Frontal cortex (tissue), 1 donor: Measurements from ENCODE around the gene MIX23. TPM values are rescaled to one million over a fixed set of nuclear protein-coding genes. Genes with fewer than 3 reads are reported as not detected.

Experiments used
- small RNA-seq: library from RNA; depleted of rRNA; stranded (forward); fragments of <200 nt; gene quantifications from one replicate; pipeline ENCODE3, GENCODE V24; 2014
- total RNA-seq: library from RNA; depleted of rRNA; stranded (reverse); fragments of >200 nt; gene quantifications from one replicate; pipeline ENCODE4 v1.2.3, GENCODE V29; 2014

Gene MIX23
- total RNA-seq, 1 donor from 2014 or later = 24.5 TPM

Small RNA genes lying within 50 kb of the gene (small RNA-seq; reads per million reads assigned to genes)
- gene AC083798.1 = not detected

Other genes with a start within 250 kb of the MIX23 start
- gene CASR, start 199.6 kb downstream of the MIX23 start, total RNA-seq = not detected
- not detected for gene CSTA, start 58.0 kb downstream of the MIX23 start, total RNA-seq
- gene FAM162A, start 951 bp upstream of the MIX23 start, total RNA-seq = 9.0 TPM
- 9.4 TPM for gene WDR5B, start 32.8 kb upstream of the MIX23 start, total RNA-seq
- gene KPNA1, start 131.7 kb upstream of the MIX23 start, total RNA-seq = 46.5 TPM
- 4.1 TPM for gene PARP9, start 181.1 kb upstream of the MIX23 start, total RNA-seq
- 2.4 TPM for gene DTX3L, start 181.1 kb upstream of the MIX23 start, total RNA-seq
- not detected for gene PARP15, start 194.4 kb upstream of the MIX23 start, total RNA-seq